Suprapubic skin (tissue), 4 donors: ENCODE measurements around the gene CHST11. TPM values are rescaled to one million over a fixed set of nuclear protein-coding genes. Genes with fewer than 3 reads are reported as not detected.

ENCODE experiments used
- DNase-seq, 2 donors: peaks; one replicate each; pipeline ENCODE4 v3.0.0-alpha.2; 2019; ENCODE audit warnings: low spot score in 2 of 2
- H3K27ac ChIP-seq: fragments of 200-600 bp; sonication (generic); one replicate; pipeline ENCODE4 v1.5.1; 2019
- H3K27me3 ChIP-seq: fragments of 200-600 bp; sonication (generic); one replicate; pipeline ENCODE4 v1.5.1; 2019
- H3K36me3 ChIP-seq: fragments of 200-600 bp; sonication (generic); one replicate; pipeline ENCODE4 v1.5.1; 2019
- H3K4me1 ChIP-seq: fragments of 200-600 bp; sonication (generic); one replicate; pipeline ENCODE4 v1.5.1; 2019
- H3K4me3 ChIP-seq: fragments of 200-600 bp; sonication (generic); one replicate; pipeline ENCODE4 v1.5.1; 2019; ENCODE audit warnings: mild to moderate bottlenecking
- H3K9me3 ChIP-seq: fragments of 200-600 bp; sonication (generic); one replicate; pipeline ENCODE4 v1.5.1; 2019
- CTCF ChIP-seq, 2 donors: fragments of 200-600 bp in 1 of 2; fragments of 450-650 bp in 1 of 2; sonication (generic) in 1 of 2; IDR thresholded peaks; one replicate each; pipeline ENCODE4 v1.5.1; 2016 to 2019; ENCODE audit warnings: antibody characterized with exemption in 2 of 2, mild to moderate bottlenecking in 1 of 2, moderate library complexity in 1 of 2
- EP300 ChIP-seq: sonication (generic); formaldehyde crosslinking; IDR thresholded peaks from one replicate; pipeline ENCODE4 v1.6.1; 2017; ENCODE audit warnings: antibody characterized with exemption
- POLR2A ChIP-seq, 2 donors: fragments of 450-650 bp; IDR thresholded peaks; one replicate each; pipeline ENCODE4 v1.6.1; 2017; ENCODE audit warnings: antibody characterized with exemption in 2 of 2, mild to moderate bottlenecking in 2 of 2, moderate library complexity in 2 of 2
- POLR2AphosphoS5 ChIP-seq, 3 donors: sonication (generic); formaldehyde crosslinking; IDR thresholded peaks; one replicate each; pipeline ENCODE4 v1.6.1; 2017; ENCODE audit warnings: antibody characterized with exemption in 3 of 3
- WGBS: methylation state at CpG from one replicate; pipeline ENCODE4 v1.1.5; 2018; 5-methylcytosine and 5-hydroxymethylcytosine counted together
- total RNA-seq, 4 donors: library from RNA; depleted of rRNA; stranded (reverse); fragments of >200 nt; gene quantifications; one replicate each; pipeline ENCODE4 v1.1.0, GENCODE V29; 2016

CHST11 gene
- total RNA-seq, 4 donors from 2014 or later: 1.8 to 5.8 (median 3.8) TPM

DNA sequence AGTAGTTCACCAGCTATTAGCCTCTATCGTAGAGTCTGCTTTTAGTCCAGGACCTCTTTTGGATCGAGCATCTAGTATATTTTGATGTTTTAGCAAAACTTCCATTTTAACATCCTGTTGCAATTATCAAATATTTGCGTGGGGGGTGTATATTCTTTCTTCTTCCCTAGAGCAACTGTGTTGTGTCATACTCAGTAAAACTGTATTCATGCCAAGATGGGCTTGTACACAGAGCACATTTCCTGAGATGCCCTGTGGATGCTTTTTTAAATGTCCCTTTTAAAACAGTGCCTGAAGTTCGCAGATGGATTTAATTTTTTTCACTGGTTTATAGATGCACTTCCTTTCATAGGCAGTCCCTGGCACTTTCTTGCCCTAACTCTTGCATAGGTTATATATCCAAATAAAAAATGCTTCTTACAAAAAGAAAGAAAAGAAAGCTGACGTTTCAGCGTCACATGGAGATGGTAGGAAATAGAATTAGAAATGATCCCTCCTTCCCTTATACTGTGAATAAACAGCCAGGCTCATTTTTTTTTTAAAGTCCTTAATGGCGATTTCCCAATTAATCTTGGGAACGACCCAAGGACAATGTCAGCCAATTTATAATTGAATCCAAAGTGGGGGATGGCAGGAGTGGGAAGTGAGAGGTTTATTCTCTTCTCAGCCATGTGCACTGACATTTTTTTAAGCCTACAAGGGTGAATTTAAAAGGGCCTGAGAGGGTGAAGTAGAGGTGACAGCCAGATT, 254.4 kb downstream of the CHST11 start:
- no peaks in the 10 kb centered on the region for H3K36me3 ChIP-seq
- TF ChIP-seq POLR2AphosphoS5 (IDR thresholded peaks at IDR 0.05) (peak in 1 of 3 donors; percentile 23), EP300 (no peak)
- no peaks in the 10 kb centered on the region for H3K27me3 ChIP-seq
- 26% methylated on average over 8 of the region's 8 CpGs for WGBS
- H3K9me3 ChIP-seq: no peaks in the 10 kb centered on the region
- no peak for DNase-seq
- H3K27ac ChIP-seq: peak overlapping the region; percentile 27
- peaks cover 25% of the 10 kb centered on the region for H3K4me1 ChIP-seq
- no peak overlapping the region for H3K4me3 ChIP-seq

- WGBS: 79% methylated on average over 6 of the region's 6 CpGs
- peaks cover 25% of the 10 kb centered on the region for H3K4me1 ChIP-seq
- no peaks in the 10 kb centered on the region for H3K9me3 ChIP-seq
- H3K27ac ChIP-seq: no peak overlapping the region
- no peak for TF ChIP-seq EP300
- no peak for TF ChIP-seq CTCF (IDR thresholded peaks at IDR 0.05)
- no peak overlapping the region for H3K4me3 ChIP-seq
- H3K27me3 ChIP-seq: no peaks in the 10 kb centered on the region
- H3K36me3 ChIP-seq: no peaks in the 10 kb centered on the region
- DNase-seq: no peak
Measured at GRCh38 chr12:104712477-104712876, 255.7 kb downstream of the CHST11 start.

DNA sequence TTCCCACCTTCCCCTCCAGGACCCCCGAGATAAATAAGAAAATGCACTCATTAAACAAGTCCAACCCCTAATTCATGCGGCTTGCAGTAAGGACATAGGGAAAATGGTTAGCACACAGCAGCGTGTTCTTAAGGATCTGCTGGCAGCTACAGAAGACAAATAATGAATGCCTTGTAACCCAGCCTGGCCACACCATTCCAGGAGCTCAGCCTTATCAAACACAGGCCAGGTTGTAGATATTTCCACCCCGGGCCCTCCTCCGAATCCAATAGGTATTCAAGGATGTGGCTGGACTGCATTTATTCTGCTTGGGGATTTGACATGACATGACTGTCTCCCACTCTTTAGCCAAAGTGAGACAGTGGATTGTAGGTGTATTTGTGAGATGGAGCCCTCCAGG, 256.2 kb downstream of the CHST11 start:
- no peaks in the 10 kb centered on the region for H3K27me3 ChIP-seq
- 85% methylated on average over 5 of the region's 5 CpGs for WGBS
- no peak for DNase-seq
- H3K4me3 ChIP-seq: no peak overlapping the region
- TF ChIP-seq EP300: no peak
- no peak for TF ChIP-seq POLR2AphosphoS5 (IDR thresholded peaks at IDR 0.05)
- peaks cover 25% of the 10 kb centered on the region for H3K4me1 ChIP-seq
- no peaks in the 10 kb centered on the region for H3K9me3 ChIP-seq
- H3K36me3 ChIP-seq: no peaks in the 10 kb centered on the region
- no peak overlapping the region for H3K27ac ChIP-seq

- H3K36me3 ChIP-seq: no peaks in the 10 kb centered on the region
- no peak for DNase-seq
- no peaks in the 10 kb centered on the region for H3K27me3 ChIP-seq
- no peak overlapping the region for H3K4me3 ChIP-seq
- TF ChIP-seq EP300 (no peak), POLR2AphosphoS5 (IDR thresholded peaks at IDR 0.05) (no peak), POLR2A (IDR thresholded peaks at IDR 0.05) (no peak), CTCF (IDR thresholded peaks at IDR 0.05) (no peak)
- WGBS: 84% methylated on average over 8 of the region's 8 CpGs
- no peak overlapping the region for H3K27ac ChIP-seq
- H3K4me1 ChIP-seq: peaks cover 25% of the 10 kb centered on the region
- no peaks in the 10 kb centered on the region for H3K9me3 ChIP-seq
Measured at GRCh38 chr12:104713444-104713843, 256.7 kb downstream of the CHST11 start.

DNA sequence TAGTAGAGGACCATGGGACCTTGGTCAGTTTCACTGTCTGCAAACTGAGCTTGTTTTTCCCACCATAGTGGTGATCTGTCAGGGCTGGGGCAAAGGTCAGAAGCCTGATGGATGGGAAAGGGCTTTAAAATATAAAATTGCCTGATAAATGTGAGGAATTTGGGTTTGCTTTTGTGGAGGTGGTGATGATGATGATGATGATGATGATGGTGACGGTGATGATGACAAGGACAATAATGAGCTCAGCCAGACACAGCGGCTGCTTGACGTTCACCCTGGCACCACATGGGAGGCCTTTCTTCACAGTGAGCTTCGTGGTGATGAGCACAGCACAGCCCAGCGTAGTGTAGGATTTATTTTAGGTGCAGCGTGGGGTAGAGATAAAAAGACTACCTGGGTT, 257.6 kb downstream of the CHST11 start:
- no peak overlapping the region for H3K27ac ChIP-seq
- 97% methylated on average over 6 of the region's 6 CpGs for WGBS
- no peaks in the 10 kb centered on the region for H3K36me3 ChIP-seq
- no peaks in the 10 kb centered on the region for H3K27me3 ChIP-seq
- TF ChIP-seq POLR2A (IDR thresholded peaks at IDR 0.05) (no peak), CTCF (IDR thresholded peaks at IDR 0.05) (no peak), POLR2AphosphoS5 (IDR thresholded peaks at IDR 0.05) (no peak), EP300 (no peak)
- H3K4me1 ChIP-seq: peaks cover 25% of the 10 kb centered on the region
- no peaks in the 10 kb centered on the region for H3K9me3 ChIP-seq
- no peak for DNase-seq
- no peak overlapping the region for H3K4me3 ChIP-seq

DNA sequence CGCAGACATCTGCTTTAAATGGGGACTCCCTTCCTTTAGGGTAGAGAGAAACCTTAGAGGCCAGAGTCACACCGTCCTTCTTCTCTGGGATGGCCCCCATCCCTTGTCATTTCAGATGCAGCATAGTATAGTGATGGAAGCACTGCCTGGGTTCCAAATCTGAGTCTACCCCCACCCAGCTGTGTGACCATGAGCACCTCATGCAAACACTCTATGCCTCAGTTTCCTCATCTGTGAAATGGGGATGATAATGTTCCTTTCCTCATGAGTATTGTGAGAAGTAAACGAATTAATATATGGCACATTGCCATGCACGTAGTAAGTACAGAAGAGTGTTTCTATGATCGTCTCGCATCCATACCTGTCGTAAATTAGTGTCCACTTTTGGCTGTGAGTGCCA, 259.4 kb downstream of the CHST11 start:
- Histone ChIP-seq H3K4me3 (no peak overlapping the region), H3K9me3 (no peaks in the 10 kb centered on the region), H3K36me3 (no peaks in the 10 kb centered on the region), H3K4me1 (peaks cover 17% of the 10 kb centered on the region), H3K27me3 (no peaks in the 10 kb centered on the region), H3K27ac (no peak overlapping the region)
- DNase-seq: no peak
- TF ChIP-seq EP300: no peak
- no peak for TF ChIP-seq POLR2AphosphoS5 (IDR thresholded peaks at IDR 0.05)
- WGBS: 93% methylated on average over 7 of the region's 7 CpGs
